A673 (cell line): ENCODE data around the gene CDPF1.

Experiments used
- CTCF ChIP-seq: fragments of 300-800, 200-600 bp; sonication (generic); conservative IDR thresholded peaks from 2 replicates; pipeline ENCODE4 v1.5.1; 2017; ENCODE audit warnings: low read depth, mild to moderate bottlenecking, antibody characterized with exemption, low read length, moderate library complexity, mixed read lengths
- EZH2 ChIP-seq: fragments of 200-600 bp; sonication (generic); IDR thresholded peaks from 2 replicates; pipeline ENCODE4 v1.6.1; 2017; ENCODE audit warnings: borderline replicate concordance, low read depth, mild to moderate bottlenecking, mixed read lengths, antibody characterized with exemption, low read length; ENCODE audit not compliant: poor library complexity, severe bottlenecking

GRCh38 chr22:46278656-46279645 lies 28.9 kb upstream of the CDPF1 start:
- no peak for TF ChIP-seq CTCF
- no peak for TF ChIP-seq EZH2
